ENCODE measurements around the gene SEPTIN8.

- TF ChIP-seq POLR2A (IDR thresholded peaks at IDR 0.05; ENCODE audit: low read depth, low read length) (no peak), POLR2AphosphoS5 (IDR thresholded peaks at IDR 0.05; ENCODE audit: low read depth, low read length) (no peak), PAX5 (IDR thresholded peaks at IDR 0.05; ENCODE audit: insufficient read depth, low read length, severe bottlenecking) (no peak), TAF1 (IDR thresholded peaks at IDR 0.05; ENCODE audit: low read depth, low read length) (no peak), POU2F2 (IDR thresholded peaks at IDR 0.05; ENCODE audit: low read depth, low read length) (no peak)
These were observed 42.4 kb upstream of the SEPTIN8 start for GRCh38 chr5:132819468-132819867.
